ENCODE data around the gene PTPRM.

Gene PTPRM

GRCh38 chr18:7548721-7549120, 18.4 kb upstream of the PTPRM start:
- DNase-seq (ENCODE audit: low read depth, low spot score), result no peak
- no peak for TF ChIP-seq ZNF274 (IDR thresholded peaks at IDR 0.05; ENCODE audit: low read depth, low read length)
- no peak for TF ChIP-seq YY1 (IDR thresholded peaks at IDR 0.05; ENCODE audit: insufficient read depth, insufficient read length)
- TF ChIP-seq SUZ12 (IDR thresholded peaks at IDR 0.05; ENCODE audit: extremely low read depth, insufficient read depth, insufficient read length), result no peak
- no peaks in the 10 kb centered on the region for H3K9me3 ChIP-seq (ENCODE audit: insufficient read depth, low read length)
- H3K4me1 ChIP-seq (ENCODE audit: insufficient read depth, insufficient read length), result no peaks in the 10 kb centered on the region
- no peak overlapping the region for H3K4me3 ChIP-seq (ENCODE audit: insufficient read length, low read depth)
- H3K27me3 ChIP-seq (ENCODE audit: insufficient read depth, insufficient read length), result no peaks in the 10 kb centered on the region
- H3K9ac ChIP-seq (ENCODE audit: insufficient read length, low read depth), result no peak overlapping the region
- H3K36me3 ChIP-seq (ENCODE audit: insufficient read depth, insufficient read length, low read length), result no peaks in the 10 kb centered on the region

- no peak overlapping the region for H3K4me3 ChIP-seq (ENCODE audit: insufficient read length, low read depth)
- H3K4me1 ChIP-seq (ENCODE audit: insufficient read depth, insufficient read length), result no peaks in the 10 kb centered on the region
- no peaks in the 10 kb centered on the region for H3K36me3 ChIP-seq (ENCODE audit: insufficient read depth, insufficient read length, low read length)
- H3K27me3 ChIP-seq (ENCODE audit: insufficient read depth, insufficient read length), result no peaks in the 10 kb centered on the region
- no peaks in the 10 kb centered on the region for H3K9me3 ChIP-seq (ENCODE audit: insufficient read depth, low read length)
- TF ChIP-seq ZNF274 (IDR thresholded peaks at IDR 0.05; ENCODE audit: low read depth, low read length), result no peak
- TF ChIP-seq SUZ12 (IDR thresholded peaks at IDR 0.05; ENCODE audit: extremely low read depth, insufficient read depth, insufficient read length), result no peak
- TF ChIP-seq YY1 (IDR thresholded peaks at IDR 0.05; ENCODE audit: insufficient read depth, insufficient read length), result no peak
- no peak for DNase-seq (ENCODE audit: low read depth, low spot score)
- no peak overlapping the region for H3K9ac ChIP-seq (ENCODE audit: insufficient read length, low read depth)
Observed at GRCh38 chr18:7557973-7558372, 9.1 kb upstream of the PTPRM start.

GRCh38 chr18:7558769-7559168, 8.3 kb upstream of the PTPRM start:
- no peak overlapping the region for H3K9ac ChIP-seq (ENCODE audit: insufficient read length, low read depth)
- no peak for DNase-seq (ENCODE audit: low read depth, low spot score)
- no peaks in the 10 kb centered on the region for H3K27me3 ChIP-seq (ENCODE audit: insufficient read depth, insufficient read length)
- TF ChIP-seq YY1 (IDR thresholded peaks at IDR 0.05; ENCODE audit: insufficient read depth, insufficient read length) (no peak), SUZ12 (IDR thresholded peaks at IDR 0.05; ENCODE audit: extremely low read depth, insufficient read depth, insufficient read length) (no peak), ZNF274 (IDR thresholded peaks at IDR 0.05; ENCODE audit: low read depth, low read length) (no peak)
- no peaks in the 10 kb centered on the region for H3K4me1 ChIP-seq (ENCODE audit: insufficient read depth, insufficient read length)
- no peak overlapping the region for H3K4me3 ChIP-seq (ENCODE audit: insufficient read length, low read depth)
- no peaks in the 10 kb centered on the region for H3K36me3 ChIP-seq (ENCODE audit: insufficient read depth, insufficient read length, low read length)
- H3K9me3 ChIP-seq (ENCODE audit: insufficient read depth, low read length), result no peaks in the 10 kb centered on the region

- no peaks in the 10 kb centered on the region for H3K4me1 ChIP-seq (ENCODE audit: insufficient read depth, insufficient read length)
- H3K36me3 ChIP-seq (ENCODE audit: insufficient read depth, insufficient read length, low read length), result no peaks in the 10 kb centered on the region
- H3K9me3 ChIP-seq (ENCODE audit: insufficient read depth, low read length), result no peaks in the 10 kb centered on the region
- H3K9ac ChIP-seq (ENCODE audit: insufficient read length, low read depth), result no peak overlapping the region
- H3K4me3 ChIP-seq (ENCODE audit: insufficient read length, low read depth), result no peak overlapping the region
- no peak for DNase-seq (ENCODE audit: low read depth, low spot score)
- TF ChIP-seq SUZ12 (IDR thresholded peaks at IDR 0.05; ENCODE audit: extremely low read depth, insufficient read depth, insufficient read length) (no peak), YY1 (IDR thresholded peaks at IDR 0.05; ENCODE audit: insufficient read depth, insufficient read length) (no peak), ZNF274 (IDR thresholded peaks at IDR 0.05; ENCODE audit: low read depth, low read length) (no peak)
- peaks cover under 1% of the 10 kb centered on the region for H3K27me3 ChIP-seq (ENCODE audit: insufficient read depth, insufficient read length)
Observed at GRCh38 chr18:7559709-7560319, 7.3 kb upstream of the PTPRM start.

GRCh38 chr18:7561909-7562460, 5.1 kb upstream of the PTPRM start:
- H3K4me1 ChIP-seq (ENCODE audit: insufficient read depth, insufficient read length), result no peaks in the 10 kb centered on the region
- no peak for TF ChIP-seq ZNF274 (IDR thresholded peaks at IDR 0.05; ENCODE audit: low read depth, low read length)
- TF ChIP-seq SUZ12 (IDR thresholded peaks at IDR 0.05; ENCODE audit: extremely low read depth, insufficient read depth, insufficient read length), result no peak
- no peak overlapping the region for H3K4me3 ChIP-seq (ENCODE audit: insufficient read length, low read depth)
- DNase-seq (ENCODE audit: low read depth, low spot score), result no peak
- H3K27me3 ChIP-seq (ENCODE audit: insufficient read depth, insufficient read length), result peaks cover 16% of the 10 kb centered on the region
- H3K9me3 ChIP-seq (ENCODE audit: insufficient read depth, low read length), result peaks cover 12% of the 10 kb centered on the region; the same call in 1 of the 2 replicates
- H3K9ac ChIP-seq (ENCODE audit: insufficient read length, low read depth), result no peak overlapping the region
- H3K36me3 ChIP-seq (ENCODE audit: insufficient read depth, insufficient read length, low read length), result no peaks in the 10 kb centered on the region

- Histone ChIP-seq H3K9ac (ENCODE audit: insufficient read length, low read depth) (no peak overlapping the region), H3K4me3 (ENCODE audit: insufficient read length, low read depth) (no peak overlapping the region), H3K36me3 (ENCODE audit: insufficient read depth, insufficient read length, low read length) (no peaks in the 10 kb centered on the region), H3K27me3 (ENCODE audit: insufficient read depth, insufficient read length) (peaks cover 16% of the 10 kb centered on the region), H3K4me1 (ENCODE audit: insufficient read depth, insufficient read length) (no peaks in the 10 kb centered on the region), H3K9me3 (ENCODE audit: insufficient read depth, low read length) (peaks cover 12% of the 10 kb centered on the region; the same call in 1 of the 2 replicates)
- TF ChIP-seq YY1 (IDR thresholded peaks at IDR 0.05; ENCODE audit: insufficient read depth, insufficient read length) (no peak), SUZ12 (IDR thresholded peaks at IDR 0.05; ENCODE audit: extremely low read depth, insufficient read depth, insufficient read length) (no peak)
- no peak for DNase-seq (ENCODE audit: low read depth, low spot score)
Observed at GRCh38 chr18:7562491-7562890, 4.6 kb upstream of the PTPRM start.

GRCh38 chr18:7565677-7566076, 1.4 kb upstream of the PTPRM start:
- no peak overlapping the region for H3K4me3 ChIP-seq (ENCODE audit: insufficient read length, low read depth)
- no peak overlapping the region for H3K9ac ChIP-seq (ENCODE audit: insufficient read length, low read depth)
- H3K36me3 ChIP-seq (ENCODE audit: insufficient read depth, insufficient read length, low read length), result no peaks in the 10 kb centered on the region
- no peak for TF ChIP-seq ZNF274 (IDR thresholded peaks at IDR 0.05; ENCODE audit: low read depth, low read length)
- no peak for TF ChIP-seq SUZ12 (IDR thresholded peaks at IDR 0.05; ENCODE audit: extremely low read depth, insufficient read depth, insufficient read length)
- TF ChIP-seq YY1 (IDR thresholded peaks at IDR 0.05; ENCODE audit: insufficient read depth, insufficient read length), result no peak
- DNase-seq (ENCODE audit: low read depth, low spot score), result no peak
- H3K4me1 ChIP-seq (ENCODE audit: insufficient read depth, insufficient read length), result no peaks in the 10 kb centered on the region
- H3K27me3 ChIP-seq (ENCODE audit: insufficient read depth, insufficient read length), result peaks cover 24% of the 10 kb centered on the region
- peaks cover 29% of the 10 kb centered on the region; the same call in 1 of the 2 replicates for H3K9me3 ChIP-seq (ENCODE audit: insufficient read depth, low read length)
